Peyer's patch (tissue), 4 donors: ENCODE results near the gene ANAPC16. TPM values are rescaled to one million over a fixed set of nuclear protein-coding genes. Genes with fewer than 3 reads are reported as not detected.

ENCODE experiments used
- DNase-seq, 3 donors: peaks; one replicate each; pipeline ENCODE4 v3.0.0-alpha.2; 2017 to 2019
- H3K27ac ChIP-seq, 4 donors: fragments of 200-600 bp; sonication (generic); one replicate each; pipeline ENCODE4 v1.5.1; 2016 to 2019
- H3K27me3 ChIP-seq, 2 donors: fragments of 200-600 bp; sonication (generic); one replicate each; pipeline ENCODE4 v1.5.1; 2019
- H3K36me3 ChIP-seq, 3 donors: fragments of 200-600 bp; sonication (generic); one replicate each; pipeline ENCODE4 v1.5.1; 2016 to 2019
- H3K4me1 ChIP-seq, 4 donors: fragments of 200-600 bp; sonication (generic); one replicate each; pipeline ENCODE4 v1.5.1; 2016 to 2019
- H3K4me3 ChIP-seq, 4 donors: fragments of 200-600 bp; sonication (generic); 1 replicate in 3 of 4; 2 replicates in 1 of 4; pipeline ENCODE4 v1.5.1; 2016 to 2019; ENCODE audit warnings: mild to moderate bottlenecking in 1 of 4
- H3K9me3 ChIP-seq, 4 donors: fragments of 200-600 bp; sonication (generic); one replicate each; pipeline ENCODE4 v1.5.1; 2016 to 2019; ENCODE audit warnings: mild to moderate bottlenecking in 1 of 4
- POLR2A ChIP-seq, 2 donors: fragments of 450-650 bp; IDR thresholded peaks; one replicate each; pipeline ENCODE4 v1.5.1; 2017; ENCODE audit warnings: antibody characterized with exemption in 2 of 2, mild to moderate bottlenecking in 2 of 2, moderate library complexity in 2 of 2
- total RNA-seq, 4 donors: library from RNA; depleted of rRNA; stranded (reverse); fragments of >200 nt; gene quantifications; one replicate each; pipeline ENCODE4 v1.1.0, GENCODE V29; 2016
- TF ChIP-seq, protein P1 (sequence below), 6 experiments: fragments of 450-650 bp in 4 of 6; fragments of 200-600 bp in 2 of 6; sonication (generic) in 1 of 6; IDR thresholded peaks; one replicate each; pipeline ENCODE4 v1.5.1; 2017 to 2019; ENCODE audit warnings: antibody characterized with exemption in 6 of 6, mild to moderate bottlenecking in 3 of 6, moderate library complexity in 1 of 6

Gene ANAPC16
- 10 to 100 TPM; 55.0 to 73.4 (median 60.6) TPM for total RNA-seq

DNA sequence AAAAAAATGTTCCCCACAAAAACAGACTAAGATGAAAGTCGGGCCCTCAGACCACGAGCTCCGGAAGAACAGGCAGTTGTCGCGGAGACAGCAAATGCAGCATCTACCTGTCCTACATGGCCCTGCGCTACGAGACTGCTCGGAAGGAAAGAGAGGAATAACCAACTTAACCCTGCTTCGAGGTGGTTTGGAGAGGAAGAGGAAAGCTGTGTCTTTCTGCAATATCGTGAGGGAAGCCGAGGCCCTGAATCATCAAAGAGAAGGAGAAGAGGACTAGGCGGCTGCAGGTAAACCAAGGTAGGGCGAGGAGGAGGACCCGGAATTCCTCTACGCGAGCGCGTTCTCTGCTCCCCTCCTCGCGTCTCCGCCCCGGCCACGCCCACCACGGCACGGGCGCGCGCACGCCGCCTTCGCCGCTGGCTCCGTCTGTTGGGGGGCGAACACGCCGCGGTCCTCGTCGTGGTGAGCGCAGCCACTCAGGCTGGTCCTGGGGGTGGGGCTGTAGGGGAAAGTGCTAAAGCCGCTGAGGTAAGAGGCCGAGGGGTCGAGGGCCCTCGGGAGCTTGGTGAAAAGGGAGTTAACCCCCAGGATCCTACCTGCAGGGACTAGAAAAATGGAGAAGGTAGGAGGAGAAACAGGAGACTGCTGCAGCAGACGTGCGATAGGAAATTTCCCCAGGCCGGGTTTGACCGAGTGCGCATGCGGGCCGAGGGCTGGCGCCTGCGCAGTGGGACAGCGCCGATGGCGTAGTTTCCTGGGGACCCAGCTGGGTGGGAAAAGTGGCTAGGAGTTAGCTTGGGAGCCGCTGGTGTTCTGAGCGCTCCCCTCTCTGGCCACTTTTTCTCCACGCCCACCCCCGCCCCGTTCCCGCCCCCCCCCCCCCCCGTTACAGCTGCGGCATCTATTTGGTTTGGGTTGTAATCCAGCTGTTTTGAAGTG, at the start of gene ANAPC16, which contains the start of gene ASCC1:
ANAPC16 (plus strand) TSS at position 402 of the 939 bp plus-strand sequence. CDS start 7,903 bp downstream, outside the sequence.
ASCC1 (minus strand) TSS at position 666 of the 939 bp plus-strand sequence. CDS start 2,978 bp downstream, outside the sequence.
- H3K27me3 ChIP-seq, result no peaks in the 10 kb centered on the region
- H3K27ac ChIP-seq, result peak within 1 kb of the TSS; percentile 83 to 99 (median 97)
- DNase-seq, result peak; percentile 91 to 96 (median 95)
- peak within 1 kb of the TSS; percentile 46 to 73 (median 72) for H3K4me3 ChIP-seq
- H3K4me1 ChIP-seq, result peaks cover 0 to 38% (median 17%) of the 10 kb centered on the region in 4 donors
- peaks cover 0 to 18% (median 0%) of the 10 kb centered on the region in 3 donors for H3K36me3 ChIP-seq
- H3K9me3 ChIP-seq, result no peaks in the 10 kb centered on the region
- TF ChIP-seq POLR2A (IDR thresholded peaks at IDR 0.05), result peak; percentile 94 to 96
- TF ChIP-seq, protein P1, sequence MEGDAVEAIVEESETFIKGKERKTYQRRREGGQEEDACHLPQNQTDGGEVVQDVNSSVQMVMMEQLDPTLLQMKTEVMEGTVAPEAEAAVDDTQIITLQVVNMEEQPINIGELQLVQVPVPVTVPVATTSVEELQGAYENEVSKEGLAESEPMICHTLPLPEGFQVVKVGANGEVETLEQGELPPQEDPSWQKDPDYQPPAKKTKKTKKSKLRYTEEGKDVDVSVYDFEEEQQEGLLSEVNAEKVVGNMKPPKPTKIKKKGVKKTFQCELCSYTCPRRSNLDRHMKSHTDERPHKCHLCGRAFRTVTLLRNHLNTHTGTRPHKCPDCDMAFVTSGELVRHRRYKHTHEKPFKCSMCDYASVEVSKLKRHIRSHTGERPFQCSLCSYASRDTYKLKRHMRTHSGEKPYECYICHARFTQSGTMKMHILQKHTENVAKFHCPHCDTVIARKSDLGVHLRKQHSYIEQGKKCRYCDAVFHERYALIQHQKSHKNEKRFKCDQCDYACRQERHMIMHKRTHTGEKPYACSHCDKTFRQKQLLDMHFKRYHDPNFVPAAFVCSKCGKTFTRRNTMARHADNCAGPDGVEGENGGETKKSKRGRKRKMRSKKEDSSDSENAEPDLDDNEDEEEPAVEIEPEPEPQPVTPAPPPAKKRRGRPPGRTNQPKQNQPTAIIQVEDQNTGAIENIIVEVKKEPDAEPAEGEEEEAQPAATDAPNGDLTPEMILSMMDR (IDR thresholded peaks at IDR 0.05), result peak in 2 of 6 experiments; percentile 3 to 13

- no peaks in the 10 kb centered on the region for H3K9me3 ChIP-seq
- no peak overlapping the region for H3K4me3 ChIP-seq
- H3K27ac ChIP-seq, result no peak overlapping the region
- H3K36me3 ChIP-seq, result no peaks in the 10 kb centered on the region
- H3K27me3 ChIP-seq, result no peaks in the 10 kb centered on the region
- TF ChIP-seq, protein P1 (IDR thresholded peaks at IDR 0.05), result no peak
- no peak for TF ChIP-seq POLR2A (IDR thresholded peaks at IDR 0.05)
- no peak for DNase-seq
- H3K4me1 ChIP-seq, result no peaks in the 10 kb centered on the region
Measured at GRCh38 chr10:72167118-72167517, 48.7 kb upstream of the ANAPC16 start.

GRCh38 chr10:72170263-72170662, 45.5 kb upstream of the ANAPC16 start:
- no peaks in the 10 kb centered on the region for H3K9me3 ChIP-seq
- peak in 2 of 3 donors; percentile 84 to 87 for DNase-seq
- H3K36me3 ChIP-seq, result no peaks in the 10 kb centered on the region
- no peaks in the 10 kb centered on the region for H3K4me1 ChIP-seq
- TF ChIP-seq, protein P1 (IDR thresholded peaks at IDR 0.05), result no peak
- TF ChIP-seq POLR2A (IDR thresholded peaks at IDR 0.05), result no peak
- peak overlapping the region in 3 of 4 donors; percentile 60 to 78 (median 69) for H3K27ac ChIP-seq
- no peaks in the 10 kb centered on the region for H3K27me3 ChIP-seq
- H3K4me3 ChIP-seq, result no peak overlapping the region

DNA sequence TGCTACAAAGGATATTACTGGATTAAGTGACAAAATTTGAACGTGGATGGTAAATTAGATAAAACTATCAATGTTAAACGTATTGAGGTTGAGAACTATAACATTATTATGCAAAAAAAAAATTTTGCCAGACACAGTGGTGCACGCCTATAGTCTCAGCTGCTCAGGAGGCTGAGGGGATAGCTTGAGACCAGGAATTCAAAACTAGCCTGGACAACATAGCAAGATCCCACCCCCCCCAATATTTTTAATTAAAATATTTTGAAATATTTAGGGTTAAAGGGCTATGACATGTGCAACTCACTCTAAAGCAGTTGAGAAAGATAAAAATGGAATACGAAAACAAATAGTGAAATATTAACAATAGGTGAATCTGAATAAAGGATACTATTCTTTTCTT, 45.1 kb upstream of the ANAPC16 start:
- H3K4me1 ChIP-seq, result no peaks in the 10 kb centered on the region
- H3K4me3 ChIP-seq, result no peak overlapping the region
- no peaks in the 10 kb centered on the region for H3K27me3 ChIP-seq
- no peak for DNase-seq
- H3K36me3 ChIP-seq, result no peaks in the 10 kb centered on the region
- TF ChIP-seq, protein P1 (IDR thresholded peaks at IDR 0.05), result no peak
- TF ChIP-seq POLR2A (IDR thresholded peaks at IDR 0.05), result no peak
- H3K27ac ChIP-seq, result peak overlapping the region in 3 of 4 donors; percentile 60 to 78 (median 69)
- H3K9me3 ChIP-seq, result no peaks in the 10 kb centered on the region

DNA sequence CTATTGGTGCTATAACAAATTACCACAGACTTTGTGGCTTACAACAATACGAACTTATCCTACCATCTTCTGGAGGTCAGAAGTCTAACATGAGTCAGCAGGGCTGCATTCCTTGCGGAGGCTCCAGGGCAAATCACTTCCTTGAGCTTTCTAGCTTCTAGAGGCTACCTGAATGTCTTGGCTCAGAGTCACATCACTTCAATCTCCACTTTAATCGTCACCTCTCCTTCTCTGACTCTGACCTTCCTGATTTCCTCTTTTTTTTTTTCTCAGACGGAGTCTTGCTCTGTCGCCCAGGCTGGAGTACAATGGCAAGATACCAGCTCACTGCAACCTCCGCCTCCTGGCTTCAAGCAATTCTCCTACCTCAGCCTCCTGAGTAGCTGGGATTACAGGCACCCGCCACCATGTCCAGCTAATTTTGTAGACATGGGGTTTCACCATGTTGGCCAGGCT, 44.6 kb upstream of the ANAPC16 start:
- Histone ChIP-seq H3K36me3 (no peaks in the 10 kb centered on the region), H3K4me3 (no peak overlapping the region), H3K27ac (peak overlapping the region in 3 of 4 donors; percentile 60 to 78 (median 69)), H3K27me3 (no peaks in the 10 kb centered on the region), H3K9me3 (no peaks in the 10 kb centered on the region), H3K4me1 (no peaks in the 10 kb centered on the region)
- DNase-seq, result peak in 2 of 3 donors; percentile 63 to 82
- no peak for TF ChIP-seq POLR2A (IDR thresholded peaks at IDR 0.05)
- TF ChIP-seq, protein P1 (IDR thresholded peaks at IDR 0.05), result peak in 1 of 6 experiments; percentile 2
